Karpas-422 (cell line): ENCODE data around the gene MAN1B1. TPM values are rescaled to one million over a fixed set of nuclear protein-coding genes. Genes with fewer than 3 reads are reported as not detected.
A peak's percentile ranks its signal among the peaks of the same experiment; 100 is the strongest.

ENCODE experiments used
- DNase-seq: peaks from one replicate; pipeline ENCODE4 v3.0.0-alpha.2; 2015
- H2AFZ ChIP-seq: fragments of 200-600 bp; sonication (generic); 2 replicates; pipeline ENCODE4 v1.6.1; 2014; ENCODE audit warnings: antibody characterized with exemption, low read length, mixed read lengths
- H3K27ac ChIP-seq: fragments of 200-600 bp; sonication (generic); 2 replicates; pipeline ENCODE4 v1.5.1; 2014; ENCODE audit warnings: mild to moderate bottlenecking, low read length, moderate library complexity
- H3K27me3 ChIP-seq: fragments of 200-600 bp; sonication (generic); 2 replicates; pipeline ENCODE4 v1.6.1; 2014; ENCODE audit warnings: low read length, mixed read lengths
- H3K36me3 ChIP-seq: fragments of 200-600 bp; sonication (generic); 2 replicates; pipeline ENCODE4 v1.6.1; 2014; ENCODE audit warnings: low read length, mixed read lengths; ENCODE audit not compliant: insufficient read depth
- H3K4me1 ChIP-seq: fragments of 200-600 bp; sonication (generic); 2 replicates; pipeline ENCODE4 v1.6.1; 2014; ENCODE audit warnings: mild to moderate bottlenecking, low read length, mixed read lengths
- H3K4me2 ChIP-seq: fragments of 200-600 bp; sonication (generic); 2 replicates; pipeline ENCODE4 v1.6.1; 2014; ENCODE audit warnings: low read length, low read depth, mild to moderate bottlenecking; ENCODE audit not compliant: poor library complexity, severe bottlenecking
- H3K4me3 ChIP-seq: fragments of 200-600 bp; sonication (generic); 2 replicates; pipeline ENCODE4 v1.5.1; 2014; ENCODE audit warnings: mild to moderate bottlenecking, antibody characterized with exemption, low read length, mixed read lengths
- H3K79me2 ChIP-seq: fragments of 200-600 bp; sonication (generic); 2 replicates; pipeline ENCODE4 v1.6.1; 2014; ENCODE audit warnings: mild to moderate bottlenecking, low read length, mixed read lengths
- H3K9ac ChIP-seq: fragments of 200-600 bp; sonication (generic); 2 replicates; pipeline ENCODE4 v1.6.0; 2014; ENCODE audit warnings: low read length
- H3K9me2 ChIP-seq: fragments of 200-600 bp; sonication (generic), shearing (Covaris generic); replicated peaks from 2 replicates; pipeline ENCODE4 v1.6.0; 2014; ENCODE audit warnings: mild to moderate bottlenecking, low read length, moderate library complexity; ENCODE audit not compliant: insufficient read depth
- H3K9me3 ChIP-seq: fragments of 300-700, 200-600 bp; sonication (generic); 2 replicates; pipeline ENCODE4 v1.6.1; 2014; ENCODE audit warnings: low read length, mixed read lengths
- H4K20me1 ChIP-seq: fragments of 200-600 bp; sonication (generic); 2 replicates; pipeline ENCODE4 v1.6.1; 2014; ENCODE audit warnings: mild to moderate bottlenecking, antibody characterized with exemption, low read length, low read depth; ENCODE audit not compliant: insufficient read depth
- total RNA-seq: library from RNA; depleted of rRNA; stranded (reverse); fragments of >200 nt; shearing (Covaris generic); gene quantifications from 2 replicates; pipeline ENCODE4 v1.2.3, GENCODE V29; 2014; ENCODE audit warnings: low replicate concordance

The MAN1B1 gene
- total RNA-seq, 1 experiment from 2014 or later = 28.9 TPM

GRCh38 chr9:137070201-137070905 is 16.4 kb upstream of the MAN1B1 start, which contains the start of gene SAPCD2:
TSS of gene SAPCD2 (minus strand) at chr9:137070557. CDS start at chr9:137070460, 97 bp downstream.
- H3K4me3 ChIP-seq = peak within 1 kb of the TSS; percentile 100
- H3K9me3 ChIP-seq = no peaks in the 10 kb centered on the region
- no peaks in the 10 kb centered on the region for H3K9me2 ChIP-seq
- 0 out of 2 replicates have a peak, but pooled peaks cover 3% of the 10 kb centered on the region for H3K36me3 ChIP-seq
- H3K27me3 ChIP-seq = no peaks in the 10 kb centered on the region
- H3K9ac ChIP-seq = peak within 1 kb of the TSS; percentile 95
- peak within 1 kb of the TSS; percentile 100 for H3K4me2 ChIP-seq
- H4K20me1 ChIP-seq = peaks cover 17% of the 10 kb centered on the region
- peaks cover 38% of the 10 kb centered on the region for H3K4me1 ChIP-seq
- H3K79me2 ChIP-seq = peaks cover 15% of the 10 kb centered on the region
- peak within 1 kb of the TSS; percentile 71; the same call in 1 of the 2 replicates for H2AFZ ChIP-seq
- DNase-seq = peak; percentile 98
- H3K27ac ChIP-seq = peak within 1 kb of the TSS; percentile 64

- Histone ChIP-seq H3K27me3 (no peaks in the 10 kb centered on the region), H2AFZ (peak overlapping the region; percentile 71; the same call in 1 of the 2 replicates), H3K36me3 (0 out of 2 replicates have a peak, but pooled peaks cover 3% of the 10 kb centered on the region), H3K9me2 (no peaks in the 10 kb centered on the region), H3K79me2 (peaks cover 15% of the 10 kb centered on the region), H4K20me1 (peaks cover 17% of the 10 kb centered on the region), H3K27ac (peak overlapping the region; percentile 48), H3K4me1 (peaks cover 40% of the 10 kb centered on the region), H3K9me3 (no peaks in the 10 kb centered on the region), H3K4me2 (peak overlapping the region; percentile 100), H3K4me3 (peak overlapping the region; percentile 100), H3K9ac (peak overlapping the region; percentile 95)
- peak; percentile 66 for DNase-seq
Observed at GRCh38 chr9:137070906-137071275, 15.9 kb upstream of the MAN1B1 start.

- Histone ChIP-seq H3K4me2 (peak overlapping the region; percentile 100), H3K27me3 (no peaks in the 10 kb centered on the region), H3K4me3 (peak overlapping the region; percentile 100), H2AFZ (no peak overlapping the region), H3K9me3 (no peaks in the 10 kb centered on the region), H3K79me2 (peaks cover 15% of the 10 kb centered on the region), H3K36me3 (0 out of 2 replicates have a peak, but pooled peaks cover 3% of the 10 kb centered on the region), H3K27ac (peak overlapping the region; percentile 48; the same call in 1 of the 2 replicates), H3K9ac (peak overlapping the region; percentile 95), H4K20me1 (peaks cover 14% of the 10 kb centered on the region), H3K4me1 (peaks cover 40% of the 10 kb centered on the region), H3K9me2 (no peaks in the 10 kb centered on the region)
- DNase-seq = no peak
Observed at GRCh38 chr9:137071282-137071681, 15.5 kb upstream of the MAN1B1 start.

GRCh38 chr9:137073992-137074399 is 12.8 kb upstream of the MAN1B1 start:
- Histone ChIP-seq H3K9me3 (no peaks in the 10 kb centered on the region), H3K9ac (no peak overlapping the region), H3K4me3 (no peak overlapping the region), H3K9me2 (no peaks in the 10 kb centered on the region), H3K79me2 (peaks cover 8% of the 10 kb centered on the region), H3K27me3 (no peaks in the 10 kb centered on the region), H2AFZ (no peak overlapping the region), H3K4me1 (peaks cover 39% of the 10 kb centered on the region), H3K36me3 (no peaks in the 10 kb centered on the region), H4K20me1 (peaks cover 10% of the 10 kb centered on the region), H3K4me2 (no peak overlapping the region), H3K27ac (no peak overlapping the region)
- DNase-seq = no peak

GRCh38 chr9:137074657-137075274 is 12.0 kb upstream of the MAN1B1 start:
- Histone ChIP-seq H4K20me1 (peaks cover 4% of the 10 kb centered on the region; the same call in 1 of the 2 replicates), H3K4me2 (peak overlapping the region; percentile 53), H3K9me3 (no peaks in the 10 kb centered on the region), H2AFZ (peak overlapping the region; percentile 68), H3K4me1 (peaks cover 35% of the 10 kb centered on the region), H3K4me3 (peak overlapping the region; percentile 6; the same call in 1 of the 2 replicates), H3K9me2 (no peaks in the 10 kb centered on the region), H3K27me3 (no peaks in the 10 kb centered on the region), H3K36me3 (no peaks in the 10 kb centered on the region), H3K79me2 (peaks cover under 1% of the 10 kb centered on the region), H3K9ac (peak overlapping the region; percentile 53), H3K27ac (peak overlapping the region; percentile 21; the same call in 1 of the 2 replicates)
- DNase-seq = peak; percentile 91

GRCh38 chr9:137075275-137075775 is 11.5 kb upstream of the MAN1B1 start:
- Histone ChIP-seq H3K27me3 (no peaks in the 10 kb centered on the region), H4K20me1 (peaks cover 4% of the 10 kb centered on the region; the same call in 1 of the 2 replicates), H3K4me2 (peak overlapping the region; percentile 53), H3K4me1 (peaks cover 35% of the 10 kb centered on the region), H3K36me3 (no peaks in the 10 kb centered on the region), H3K79me2 (no peaks in the 10 kb centered on the region), H3K4me3 (peak overlapping the region; percentile 6; the same call in 1 of the 2 replicates), H3K9me3 (no peaks in the 10 kb centered on the region), H3K27ac (peak overlapping the region; percentile 21; the same call in 1 of the 2 replicates), H2AFZ (no peak overlapping the region; the same call in 1 of the 2 replicates), H3K9me2 (no peaks in the 10 kb centered on the region), H3K9ac (peak overlapping the region; percentile 53)
- no peak for DNase-seq

GRCh38 chr9:137076636-137077009 is 10.2 kb upstream of the MAN1B1 start:
- no peak overlapping the region for H3K27ac ChIP-seq
- peaks cover 26% of the 10 kb centered on the region for H3K4me1 ChIP-seq
- no peaks in the 10 kb centered on the region for H3K27me3 ChIP-seq
- H2AFZ ChIP-seq = peak overlapping the region; percentile 76; the same call in 1 of the 2 replicates
- H3K4me2 ChIP-seq = peak overlapping the region; percentile 84
- DNase-seq = no peak
- no peaks in the 10 kb centered on the region for H3K36me3 ChIP-seq
- H3K9ac ChIP-seq = peak overlapping the region; percentile 85
- no peaks in the 10 kb centered on the region for H3K9me2 ChIP-seq
- no peaks in the 10 kb centered on the region for H3K9me3 ChIP-seq
- H4K20me1 ChIP-seq = peaks cover 4% of the 10 kb centered on the region; the same call in 1 of the 2 replicates
- H3K79me2 ChIP-seq = no peaks in the 10 kb centered on the region
- H3K4me3 ChIP-seq = peak overlapping the region; percentile 69
